ENCODE data around the gene HOXC11.

HOXC11 gene

GRCh38 chr12:53972722-53973235 is at the start of gene HOXC11:
Gene HOXC11, plus strand, starts transcription at chr12:53973126. Its CDS starts 116 bp downstream, at chr12:53973242.
- no peak for DNase-seq
- TF ChIP-seq GATA1 (IDR thresholded peaks at IDR 0.05; ENCODE audit: low read depth, low read length) = no peak
- TF ChIP-seq POLR2A (IDR thresholded peaks at IDR 0.05; ENCODE audit: low read length) = no peak

GRCh38 chr12:53924521-53925405 is 48.2 kb upstream of the HOXC11 start:
- no peak for DNase-seq
- TF ChIP-seq POLR2A (IDR thresholded peaks at IDR 0.05; ENCODE audit: low read length) (no peak), GATA1 (IDR thresholded peaks at IDR 0.05; ENCODE audit: low read depth, low read length) (no peak)

- no peak for DNase-seq
- TF ChIP-seq GATA1 (IDR thresholded peaks at IDR 0.05; ENCODE audit: low read depth, low read length) (no peak), POLR2A (IDR thresholded peaks at IDR 0.05; ENCODE audit: low read length) (no peak)
Measured at GRCh38 chr12:53927220-53928029, 45.5 kb upstream of the HOXC11 start.

DNA sequence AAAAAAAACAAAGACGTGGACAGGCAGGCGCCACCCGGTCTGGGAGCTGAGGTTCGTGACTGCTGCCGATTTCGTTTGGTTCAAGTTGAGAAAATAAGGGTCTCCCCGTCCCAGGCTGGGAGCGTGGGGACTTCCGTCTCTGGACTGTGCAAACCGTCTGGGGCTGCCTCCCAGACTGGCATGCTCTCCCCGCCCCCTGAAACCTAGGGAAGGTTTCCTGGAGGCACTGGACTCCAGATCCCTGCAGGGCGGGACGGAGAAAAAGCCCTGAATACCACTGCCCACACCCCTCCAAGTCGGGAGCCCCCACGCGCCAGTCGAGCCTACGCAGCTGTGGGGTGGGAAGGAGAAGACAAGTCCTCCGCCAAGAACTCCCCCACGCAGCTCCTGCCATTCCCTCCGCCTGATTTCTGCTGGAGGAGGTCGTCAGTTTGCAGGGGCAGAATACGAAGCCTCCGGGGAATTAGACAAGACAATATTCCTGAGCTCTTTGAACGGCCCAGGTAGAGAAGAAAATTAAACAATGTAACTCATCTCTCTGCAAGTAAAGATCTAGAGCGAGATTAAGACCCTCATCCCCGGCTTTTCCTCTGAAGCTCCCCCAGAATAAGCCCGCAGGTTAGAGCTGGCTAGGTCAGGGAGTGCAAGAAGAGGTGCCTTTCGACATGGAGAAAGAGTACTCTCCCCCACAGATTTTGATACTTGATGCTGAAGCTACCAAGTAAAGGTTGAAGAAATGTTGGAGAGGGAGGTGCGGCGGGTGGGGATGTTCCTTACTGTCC is 44.7 kb upstream of the HOXC11 start:
- DNase-seq = no peak

DNA sequence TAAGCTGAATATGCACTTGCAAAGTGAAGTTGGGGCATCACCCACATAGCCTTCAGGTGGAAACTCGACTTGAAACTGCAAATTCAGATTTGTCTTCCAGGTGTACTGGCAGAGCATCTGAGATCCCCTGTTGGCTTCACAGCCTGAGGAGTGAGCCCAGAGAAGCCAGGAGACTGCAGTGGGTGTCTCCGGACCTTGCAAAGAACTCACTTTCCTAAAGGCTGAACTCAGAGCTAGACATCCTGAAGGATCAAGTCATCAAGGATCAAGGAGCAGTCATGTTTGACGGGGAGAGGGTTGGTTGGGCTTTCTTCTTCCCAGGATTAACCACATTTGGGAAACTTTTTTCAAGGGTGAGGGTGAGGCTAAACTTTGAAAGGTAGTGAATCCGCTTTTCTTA is 43.4 kb upstream of the HOXC11 start:
- TF ChIP-seq POLR2A (IDR thresholded peaks at IDR 0.05; ENCODE audit: low read length) = no peak
- no peak for TF ChIP-seq GATA1 (IDR thresholded peaks at IDR 0.05; ENCODE audit: low read depth, low read length)
- DNase-seq = no peak

More for the DNA sequence above, 44.7 kb upstream of the HOXC11 start:
- TF ChIP-seq POLR2A (IDR thresholded peaks at IDR 0.05; ENCODE audit: low read length) = no peak
- TF ChIP-seq GATA1 (IDR thresholded peaks at IDR 0.05; ENCODE audit: low read depth, low read length) = no peak

GRCh38 chr12:53930591-53931255 is 42.2 kb upstream of the HOXC11 start:
- TF ChIP-seq POLR2A (IDR thresholded peaks at IDR 0.05; ENCODE audit: low read length) (no peak), GATA1 (IDR thresholded peaks at IDR 0.05; ENCODE audit: low read depth, low read length) (no peak)
- DNase-seq = no peak

- no peak for DNase-seq
- no peak for TF ChIP-seq GATA1 (IDR thresholded peaks at IDR 0.05; ENCODE audit: low read depth, low read length)
- TF ChIP-seq POLR2A (IDR thresholded peaks at IDR 0.05; ENCODE audit: low read length) = no peak
Measured at GRCh38 chr12:53931844-53932581, 40.9 kb upstream of the HOXC11 start.

DNA sequence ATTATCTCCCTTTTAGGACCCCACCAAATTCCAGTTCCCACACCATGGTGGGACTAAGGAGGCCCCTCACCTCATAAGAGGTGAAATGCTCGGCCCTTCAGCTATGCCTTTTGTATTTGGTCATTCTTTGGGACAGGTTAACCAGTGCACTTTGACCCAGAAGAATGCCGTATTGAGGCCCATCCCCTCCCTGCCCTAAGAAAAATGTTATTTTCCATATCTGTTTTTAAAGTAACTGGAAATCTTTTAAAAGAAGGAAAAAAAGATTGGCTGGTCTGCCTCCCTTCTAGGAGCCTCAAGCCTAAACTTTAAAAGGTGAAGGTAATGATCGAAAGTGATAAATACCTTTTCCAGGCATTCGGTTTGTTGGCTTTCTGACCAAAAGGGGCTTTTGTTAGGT is 40.0 kb upstream of the HOXC11 start:
- TF ChIP-seq POLR2A (IDR thresholded peaks at IDR 0.05; ENCODE audit: low read length) (no peak), GATA1 (IDR thresholded peaks at IDR 0.05; ENCODE audit: low read depth, low read length) (no peak)
- DNase-seq = no peak

GRCh38 chr12:53935383-53936341 is 37.3 kb upstream of the HOXC11 start:
- TF ChIP-seq GATA1 (IDR thresholded peaks at IDR 0.05; ENCODE audit: low read depth, low read length) = no peak
- no peak for TF ChIP-seq POLR2A (IDR thresholded peaks at IDR 0.05; ENCODE audit: low read length)
- no peak for DNase-seq

DNA sequence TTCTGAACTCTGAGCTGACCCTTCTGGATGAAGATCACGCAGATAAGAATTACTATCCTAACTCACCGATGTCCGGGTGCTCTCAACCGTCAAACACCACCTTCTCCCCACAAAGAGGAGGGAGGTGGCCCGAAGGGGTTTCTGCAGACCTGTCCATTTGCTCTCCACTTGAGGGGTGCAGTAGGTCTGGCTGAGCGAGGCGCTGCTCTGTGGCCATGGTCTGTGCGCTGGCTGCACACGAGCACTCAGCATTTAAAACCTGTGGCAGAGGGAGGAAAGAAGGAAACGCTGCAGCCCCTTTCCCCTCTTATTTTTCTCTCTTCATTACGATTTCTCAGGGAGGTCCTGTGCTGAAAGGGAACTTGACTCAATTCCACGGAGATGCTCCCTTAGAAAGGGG is 35.8 kb upstream of the HOXC11 start:
- TF ChIP-seq GATA1 (IDR thresholded peaks at IDR 0.05; ENCODE audit: low read depth, low read length) = no peak
- TF ChIP-seq POLR2A (IDR thresholded peaks at IDR 0.05; ENCODE audit: low read length) = no peak
- DNase-seq = no peak

DNA sequence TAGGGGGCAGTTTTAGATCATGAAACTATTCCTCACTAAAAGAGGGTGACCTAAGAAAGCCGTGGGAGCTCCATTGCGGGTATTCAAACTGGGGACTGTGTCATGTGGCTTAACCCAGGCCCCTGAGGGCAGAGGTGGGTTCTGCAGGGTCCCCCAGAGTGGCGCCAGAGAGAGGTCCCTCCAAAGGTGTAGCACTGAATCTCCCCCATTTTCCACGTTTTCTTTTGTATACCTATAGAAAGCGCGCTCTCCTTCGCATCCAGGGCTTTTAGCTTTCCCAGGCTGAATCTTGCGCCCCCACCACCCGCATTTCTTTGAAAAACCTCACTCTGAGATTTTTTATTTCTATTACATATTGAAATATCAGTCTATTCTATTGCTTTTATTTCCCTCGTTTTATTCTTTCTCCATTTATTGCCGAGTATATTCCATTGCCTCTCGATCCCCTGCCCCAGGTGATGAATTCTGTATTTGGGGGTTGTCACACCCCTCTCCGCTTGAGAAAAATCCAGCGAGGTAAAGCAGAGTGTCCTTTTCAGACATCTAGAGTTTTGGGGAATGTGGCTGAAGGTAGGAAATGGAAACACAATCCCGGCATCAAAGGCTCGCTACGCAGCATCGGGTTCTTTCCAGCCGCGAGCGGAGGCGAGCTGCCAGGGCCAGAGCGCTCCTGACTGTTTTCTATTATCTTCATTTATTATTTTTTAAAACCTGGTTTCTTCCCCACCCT is 35.2 kb upstream of the HOXC11 start:
- no peak for DNase-seq

More for the DNA sequence above, 35.2 kb upstream of the HOXC11 start:
- TF ChIP-seq POLR2A (IDR thresholded peaks at IDR 0.05; ENCODE audit: low read length) = no peak
- TF ChIP-seq GATA1 (IDR thresholded peaks at IDR 0.05; ENCODE audit: low read depth, low read length) = no peak

All from erythroblast (primary cell).